ENCODE results near the gene ZDHHC1.
"Not testable (repeated sequence)": the region's sequence is repeated elsewhere in the genome, so short reads cannot be mapped to it uniquely, and the experiment has no call there.

Gene ZDHHC1

GRCh38 chr16:67384778-67385510, 31.3 kb downstream of the ZDHHC1 start:
- DNase-seq (ENCODE audit: low read depth) = no peak
- no peak for TF ChIP-seq CTCF (conservative IDR thresholded peaks at IDR 0.05; ENCODE audit: low read depth, low read length)
- H3K4me3 ChIP-seq (ENCODE audit: low read depth, low read length) = no peak overlapping the region

GRCh38 chr16:67383284-67383683, 33.0 kb downstream of the ZDHHC1 start:
- TF ChIP-seq CTCF (conservative IDR thresholded peaks at IDR 0.05; ENCODE audit: low read depth, low read length) = no peak
- DNase-seq (ENCODE audit: low read depth) = no peak
- H3K4me3 ChIP-seq (ENCODE audit: low read depth, low read length) = no peak overlapping the region

GRCh38 chr16:67378642-67379041, 37.6 kb downstream of the ZDHHC1 start:
- TF ChIP-seq CTCF (conservative IDR thresholded peaks at IDR 0.05; ENCODE audit: low read depth, low read length) = no peak
- peak; percentile 50 for DNase-seq (ENCODE audit: low read depth)
- H3K4me3 ChIP-seq (ENCODE audit: low read depth, low read length) = no peak overlapping the region

GRCh38 chr16:67376012-67376411, 40.3 kb downstream of the ZDHHC1 start:
- H3K4me3 ChIP-seq (ENCODE audit: low read depth, low read length); DNase-seq (ENCODE audit: low read depth): not testable (repeated sequence)

GRCh38 chr16:67372664-67373063, 43.6 kb downstream of the ZDHHC1 start:
- no peak overlapping the region for H3K4me3 ChIP-seq (ENCODE audit: low read depth, low read length)
- TF ChIP-seq CTCF (conservative IDR thresholded peaks at IDR 0.05; ENCODE audit: low read depth, low read length) = peak; percentile 55
- DNase-seq (ENCODE audit: low read depth) = peak; percentile 62

GRCh38 chr16:67370661-67371060, 45.6 kb downstream of the ZDHHC1 start:
- no peak for TF ChIP-seq CTCF (conservative IDR thresholded peaks at IDR 0.05; ENCODE audit: low read depth, low read length)
- no peak overlapping the region for H3K4me3 ChIP-seq (ENCODE audit: low read depth, low read length)
- DNase-seq (ENCODE audit: low read depth) = no peak

- TF ChIP-seq CTCF (conservative IDR thresholded peaks at IDR 0.05; ENCODE audit: low read depth, low read length) = no peak
- H3K4me3 ChIP-seq (ENCODE audit: low read depth, low read length) = no peak overlapping the region
Measured at GRCh38 chr16:67364600-67365235, 51.6 kb downstream of the ZDHHC1 start.

More at GRCh38 chr16:67364600-67365235, 51.6 kb downstream of the ZDHHC1 start:
- no peak for DNase-seq (ENCODE audit: low read depth)
